Thyroid gland (tissue), 4 donors: ENCODE data around the gene MSANTD2. TPM values are rescaled to one million over a fixed set of nuclear protein-coding genes. Genes with fewer than 3 reads are reported as not detected.

Source experiments
- DNase-seq, 2 donors: peaks; one replicate each; pipeline ENCODE4 v3.0.0-alpha.2; 2019
- H3K27ac ChIP-seq, 3 donors: fragments of 200-600 bp; sonication (generic); 1 replicate in 2 of 3; 2 replicates in 1 of 3; pipeline ENCODE4 v1.5.1; 2016 to 2019; ENCODE audit warnings: mild to moderate bottlenecking in 1 of 3, moderate library complexity in 1 of 3
- H3K27me3 ChIP-seq: fragments of 200-600 bp; sonication (generic); one replicate; pipeline ENCODE4 v1.5.1; 2019
- H3K36me3 ChIP-seq, 2 donors: fragments of 200-600 bp; sonication (generic); one replicate each; pipeline ENCODE4 v1.5.1; 2016 to 2019
- H3K4me1 ChIP-seq, 2 donors: fragments of 200-600 bp; sonication (generic); one replicate each; pipeline ENCODE4 v1.5.1; 2017 to 2019
- H3K4me3 ChIP-seq, 3 donors: fragments of 200-600 bp; sonication (generic); replicated peaks in 1 of 3; 1 replicate in 2 of 3; 2 replicates in 1 of 3; pipeline ENCODE4 v1.5.1; 2016; ENCODE audit warnings: mild to moderate bottlenecking in 1 of 3
- H3K9me3 ChIP-seq: fragments of 200-600 bp; sonication (generic); one replicate; pipeline ENCODE4 v1.5.1; 2017
- CTCF ChIP-seq, 6 experiments: fragments of 200-600 bp in 3 of 6; fragments of 450-650 bp in 3 of 6; sonication (generic) in 3 of 6; IDR thresholded peaks; one replicate each; pipeline ENCODE4 v1.5.1; 2016 to 2019; ENCODE audit warnings: antibody characterized with exemption in 6 of 6, mild to moderate bottlenecking in 2 of 6, inconsistent platforms in 1 of 6, moderate library complexity in 1 of 6
- POLR2A ChIP-seq, 2 donors: fragments of 450-650 bp; IDR thresholded peaks; one replicate each; pipeline ENCODE4 v1.6.1; 2017; ENCODE audit warnings: antibody characterized with exemption in 2 of 2, mild to moderate bottlenecking in 2 of 2, moderate library complexity in 1 of 2
- WGBS, 2 donors: methylation state at CpG; one replicate each; pipeline ENCODE4 v1.1.5; 2017; 5-methylcytosine and 5-hydroxymethylcytosine counted together
- intact Hi-C: fragments of 100-400 bp; cut with DNase I; formaldehyde crosslinking; loops from one replicate; pipeline ENCODE4 v1.15.1; 2023
- total RNA-seq, 4 donors: library from RNA; depleted of rRNA; stranded (reverse); fragments of >200 nt; gene quantifications; one replicate each; pipeline ENCODE4 v1.2.3, GENCODE V29; 2016

The MSANTD2 gene
- total RNA-seq, 4 donors from 2014 or later, result 29.1 to 56.1 (median 37.0) TPM

- WGBS, 2 donors, result 14 to 26% methylated on average over 1 of the region's 1 CpG
- intact Hi-C loops, result no loop called here
- Histone ChIP-seq H3K27ac (no peak overlapping the region), H3K4me3 (no peak overlapping the region), H3K9me3 (no peaks in the 10 kb centered on the region), H3K36me3 (no peaks in the 10 kb centered on the region), H3K27me3 (no peaks in the 10 kb centered on the region), H3K4me1 (no peaks in the 10 kb centered on the region)
- TF ChIP-seq CTCF (IDR thresholded peaks at IDR 0.05) (no peak), POLR2A (IDR thresholded peaks at IDR 0.05) (no peak)
- no peak for DNase-seq
These were observed 12.7 kb upstream of the MSANTD2 start for GRCh38 chr11:124812876-124813275.

- intact Hi-C loops, result no loop called here
- Histone ChIP-seq H3K4me1 (no peaks in the 10 kb centered on the region), H3K9me3 (no peaks in the 10 kb centered on the region), H3K4me3 (no peak overlapping the region), H3K27ac (no peak overlapping the region), H3K36me3 (no peaks in the 10 kb centered on the region), H3K27me3 (no peaks in the 10 kb centered on the region)
- TF ChIP-seq POLR2A (IDR thresholded peaks at IDR 0.05) (no peak), CTCF (IDR thresholded peaks at IDR 0.05) (no peak)
- no peak for DNase-seq
- WGBS, 2 donors, result 85 to 88% methylated on average over 10 of the region's 10 CpGs
These were observed 11.4 kb upstream of the MSANTD2 start for GRCh38 chr11:124811399-124812125.

- DNase-seq, result no peak
- TF ChIP-seq POLR2A (IDR thresholded peaks at IDR 0.05) (no peak), CTCF (IDR thresholded peaks at IDR 0.05) (no peak)
- H3K36me3 ChIP-seq, result no peaks in the 10 kb centered on the region
- no peaks in the 10 kb centered on the region for H3K4me1 ChIP-seq
- H3K27me3 ChIP-seq, result no peaks in the 10 kb centered on the region
- intact Hi-C loops, result no loop called here
- no peak overlapping the region for H3K27ac ChIP-seq
- H3K9me3 ChIP-seq, result no peaks in the 10 kb centered on the region
- no peak overlapping the region for H3K4me3 ChIP-seq
- 72 to 78% methylated on average over 6 of the region's 6 CpGs for WGBS, 2 donors
These were observed 7.6 kb upstream of the MSANTD2 start for GRCh38 chr11:124807660-124808270.

GRCh38 chr11:124807201-124807600, 7.0 kb upstream of the MSANTD2 start:
- H3K36me3 ChIP-seq, result no peaks in the 10 kb centered on the region
- DNase-seq, result no peak
- TF ChIP-seq POLR2A (IDR thresholded peaks at IDR 0.05) (no peak), CTCF (IDR thresholded peaks at IDR 0.05) (no peak)
- H3K27me3 ChIP-seq, result no peaks in the 10 kb centered on the region
- H3K4me1 ChIP-seq, result no peaks in the 10 kb centered on the region
- no peak overlapping the region for H3K27ac ChIP-seq
- intact Hi-C loops, result no loop called here
- no peaks in the 10 kb centered on the region for H3K9me3 ChIP-seq
- no peak overlapping the region for H3K4me3 ChIP-seq
- 86 to 95% methylated on average over 5 of the region's 5 CpGs for WGBS, 2 donors

- 92% methylated on average over 3 of the region's 3 CpGs for WGBS, 2 donors
- Histone ChIP-seq H3K36me3 (no peaks in the 10 kb centered on the region), H3K9me3 (no peaks in the 10 kb centered on the region), H3K4me3 (no peak overlapping the region), H3K27me3 (no peaks in the 10 kb centered on the region), H3K27ac (no peak overlapping the region), H3K4me1 (peaks cover 0 to 6% of the 10 kb centered on the region in 2 donors)
- intact Hi-C loops, result no loop called here
- TF ChIP-seq CTCF (IDR thresholded peaks at IDR 0.05) (no peak), POLR2A (IDR thresholded peaks at IDR 0.05) (no peak)
- no peak for DNase-seq
These were observed 4.7 kb upstream of the MSANTD2 start for GRCh38 chr11:124804884-124805283.
